AG04449 (cell line): ENCODE data around the gene CDKL4.

Source experiments
- CTCF ChIA-PET: fragments of 350-600 bp; formaldehyde crosslinking; extraction: SDS; loops from one replicate; lab custom pipeline; 2021; ENCODE audit warnings: antibody characterized with exemption; lab: Yijun Ruan, JAX
- POLR2A ChIA-PET: fragments of 400-600, 350-600 bp; formaldehyde crosslinking; extraction: SDS; loops from one replicate; lab custom pipeline; 2020; ENCODE audit warnings: antibody characterized with exemption, inconsistent platforms; lab: Yijun Ruan, JAX
- DNase-seq: peaks from one replicate; pipeline ENCODE4 v3.0.0-alpha.2; 2010; ENCODE audit warnings: low read depth, low spot score
- H3K4me3 ChIP-seq: 2 replicates; pipeline ENCODE4 v1.5.1; 2011; ENCODE audit warnings: low read depth, mild to moderate bottlenecking, control low read depth, low read length
- TF ChIP-seq, protein P1 (sequence below): IDR thresholded peaks from one replicate; pipeline ENCODE4 v1.5.1; 2011; ENCODE audit warnings: mild to moderate bottlenecking, moderate library complexity, low read length, control low read depth, inconsistent platforms; ENCODE audit not compliant: insufficient read depth; ENCODE audit errors: missing control alignments

The CDKL4 gene

DNA sequence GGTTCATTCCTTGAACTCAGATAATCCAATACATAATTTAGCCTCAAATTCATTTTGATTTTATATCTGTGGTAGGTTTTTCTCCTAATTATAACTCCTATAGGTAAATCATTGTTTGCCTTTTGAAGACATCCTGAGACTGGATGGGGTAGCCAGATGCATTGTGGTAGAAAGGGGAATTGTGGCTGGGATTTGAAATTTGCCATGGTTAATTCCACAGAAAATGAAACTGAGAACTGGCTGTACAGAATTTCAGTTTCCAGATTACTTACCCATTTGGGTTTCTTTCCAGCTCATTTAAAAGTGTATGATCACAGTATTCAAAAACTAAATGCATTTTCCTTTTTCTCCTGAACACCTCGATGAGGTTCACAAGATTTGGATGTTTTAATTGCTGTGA, 18.2 kb downstream of the CDKL4 start:
- POLR2A ChIA-PET: no interaction called here
- no peak for DNase-seq

DNA sequence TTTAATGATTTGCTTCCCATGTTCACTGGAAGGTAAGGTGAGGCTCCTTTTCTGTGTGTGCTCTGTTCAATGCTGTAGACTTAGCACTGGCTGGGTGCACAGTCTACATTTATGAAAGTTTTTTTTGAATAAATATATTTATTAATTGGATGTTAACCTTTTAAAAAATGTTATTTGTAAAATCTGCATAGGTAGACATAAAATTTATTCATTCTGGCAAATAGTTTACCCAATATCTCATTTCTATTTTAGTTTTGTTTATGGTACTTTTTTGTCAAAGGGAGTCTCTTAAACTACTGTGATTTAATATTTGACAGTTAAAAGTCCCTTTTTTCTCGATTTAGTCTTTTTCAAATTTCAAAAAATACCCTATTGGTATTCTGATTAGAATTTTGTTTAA, 19.9 kb downstream of the CDKL4 start:
- ChIA-PET POLR2A (no interaction called here), CTCF (interaction anchor here (1.0 kb wide), 1 partner anchor 165 kb away, joined by 4 read pairs; no protein-coding TSS in a partner anchor)
- H3K4me3 ChIP-seq: no peak overlapping the region
- DNase-seq: no peak
- TF ChIP-seq, protein P1, sequence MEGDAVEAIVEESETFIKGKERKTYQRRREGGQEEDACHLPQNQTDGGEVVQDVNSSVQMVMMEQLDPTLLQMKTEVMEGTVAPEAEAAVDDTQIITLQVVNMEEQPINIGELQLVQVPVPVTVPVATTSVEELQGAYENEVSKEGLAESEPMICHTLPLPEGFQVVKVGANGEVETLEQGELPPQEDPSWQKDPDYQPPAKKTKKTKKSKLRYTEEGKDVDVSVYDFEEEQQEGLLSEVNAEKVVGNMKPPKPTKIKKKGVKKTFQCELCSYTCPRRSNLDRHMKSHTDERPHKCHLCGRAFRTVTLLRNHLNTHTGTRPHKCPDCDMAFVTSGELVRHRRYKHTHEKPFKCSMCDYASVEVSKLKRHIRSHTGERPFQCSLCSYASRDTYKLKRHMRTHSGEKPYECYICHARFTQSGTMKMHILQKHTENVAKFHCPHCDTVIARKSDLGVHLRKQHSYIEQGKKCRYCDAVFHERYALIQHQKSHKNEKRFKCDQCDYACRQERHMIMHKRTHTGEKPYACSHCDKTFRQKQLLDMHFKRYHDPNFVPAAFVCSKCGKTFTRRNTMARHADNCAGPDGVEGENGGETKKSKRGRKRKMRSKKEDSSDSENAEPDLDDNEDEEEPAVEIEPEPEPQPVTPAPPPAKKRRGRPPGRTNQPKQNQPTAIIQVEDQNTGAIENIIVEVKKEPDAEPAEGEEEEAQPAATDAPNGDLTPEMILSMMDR: no peak

More for the DNA sequence above, 18.2 kb downstream of the CDKL4 start:
- no peak overlapping the region for H3K4me3 ChIP-seq
- TF ChIP-seq, protein P1: no peak
- CTCF ChIA-PET: interaction anchor here (0.8 to 9.7 kb wide), 4 partner anchors 164 to 471 kb away, joined by 3 to 484 read pairs (median 5); no protein-coding TSS in a partner anchor

DNA sequence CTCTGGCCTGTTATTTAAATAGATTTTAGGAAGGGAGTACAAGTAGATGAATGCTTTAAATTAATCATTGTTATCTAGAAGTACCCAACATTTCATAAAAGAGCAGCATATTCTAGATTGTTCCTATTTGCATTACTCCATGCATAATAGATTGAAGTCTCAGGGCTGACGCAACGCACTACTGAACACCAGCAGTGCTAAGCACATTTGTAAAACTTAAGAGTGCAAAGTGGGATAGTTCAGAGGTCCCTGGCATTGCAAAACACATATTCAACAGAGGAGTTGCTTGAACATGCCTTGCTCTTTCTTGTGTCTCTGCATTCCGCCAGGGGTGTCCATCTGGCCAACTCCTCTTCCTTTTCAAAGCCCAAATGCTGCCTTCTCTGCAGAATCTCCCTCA, 22.3 kb downstream of the CDKL4 start:
- CTCF ChIA-PET: interaction anchor here (1.0 to 1.1 kb wide), 2 partner anchors 8 to 162 kb away, joined by 4 to 5 read pairs; no protein-coding TSS in a partner anchor

DNA sequence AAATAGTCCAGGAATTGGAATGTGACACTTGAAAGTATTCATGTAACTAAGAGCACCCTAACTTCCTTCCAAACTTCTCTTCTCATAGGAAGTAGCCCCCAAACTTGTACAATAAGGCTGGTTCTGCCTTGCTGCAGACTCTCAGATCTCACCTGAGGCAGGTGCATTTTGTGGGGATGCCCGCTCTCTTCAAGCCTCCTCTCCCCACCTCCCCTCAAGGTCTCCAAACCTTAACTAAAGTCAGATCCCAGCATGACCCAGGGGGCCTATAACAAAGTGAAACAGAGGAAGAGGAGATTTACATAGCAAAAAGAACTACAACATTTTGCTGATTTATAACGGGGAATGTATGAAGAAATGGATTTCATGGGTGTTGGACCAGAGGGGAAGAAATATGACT, 23.6 kb downstream of the CDKL4 start:
- POLR2A ChIA-PET: no interaction called here
- no peak for DNase-seq
- TF ChIP-seq, protein P1: no peak
- CTCF ChIA-PET: interaction anchor here (3.6 kb wide), 1 partner anchor 10 kb away, joined by 11 read pairs; no protein-coding TSS in a partner anchor
- no peak overlapping the region for H3K4me3 ChIP-seq

More for the DNA sequence above, 22.3 kb downstream of the CDKL4 start:
- no peak for DNase-seq
- TF ChIP-seq, protein P1: no peak
- POLR2A ChIA-PET: no interaction called here
- H3K4me3 ChIP-seq: no peak overlapping the region

DNA sequence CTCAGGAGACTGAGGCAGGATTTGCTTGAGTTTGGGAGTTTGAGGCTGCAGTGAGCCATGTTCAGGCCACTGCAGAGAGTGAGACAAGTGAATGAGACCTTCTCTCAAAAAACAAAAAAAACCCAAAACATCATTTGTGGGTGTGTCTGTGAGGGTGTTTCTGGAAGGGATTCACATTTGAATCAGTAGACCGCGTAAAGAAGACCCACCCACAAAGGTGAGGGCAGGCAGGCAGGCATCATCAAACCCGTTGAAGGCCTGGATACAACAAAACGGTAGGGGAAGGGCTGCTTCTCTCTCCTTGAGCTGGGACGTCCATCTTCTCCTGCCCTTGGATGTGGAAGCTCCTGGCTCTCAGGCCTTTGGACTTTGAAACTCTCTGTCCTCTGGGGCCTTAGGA, 25.4 kb downstream of the CDKL4 start:
- ChIA-PET POLR2A (no interaction called here), CTCF (interaction anchor here (1.2 to 4.3 kb wide), 4 partner anchors 9 to 160 kb away, joined by 3 to 17 read pairs (median 7); no protein-coding TSS in a partner anchor)
- TF ChIP-seq, protein P1: no peak

DNA sequence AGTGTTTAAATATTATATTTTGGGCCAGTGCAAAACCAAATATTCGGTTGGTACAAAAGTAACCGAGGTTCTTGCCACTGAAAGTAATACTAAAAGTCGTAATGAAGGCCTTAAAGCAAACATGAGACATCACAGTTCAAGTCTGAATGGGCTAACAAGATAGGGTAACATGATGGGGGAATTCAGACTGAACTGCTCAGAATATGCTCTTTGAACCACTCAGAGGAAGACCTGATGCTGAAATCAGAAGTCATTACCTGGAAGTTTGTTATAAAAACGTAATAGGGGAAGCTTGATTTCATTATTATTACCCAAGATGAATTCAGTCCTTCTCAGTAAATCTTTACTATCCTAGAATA, 26.6 kb downstream of the CDKL4 start:
- H3K4me3 ChIP-seq: no peak overlapping the region
- ChIA-PET CTCF (interaction anchor here (3.6 to 4.3 kb wide), 2 partner anchors 10 to 12 kb away, joined by 11 to 17 read pairs; no protein-coding TSS in a partner anchor), POLR2A (no interaction called here)
- no peak for DNase-seq
- TF ChIP-seq, protein P1: no peak

More for the DNA sequence above, 25.4 kb downstream of the CDKL4 start:
- H3K4me3 ChIP-seq: no peak overlapping the region
- no peak for DNase-seq
